Liver (tissue), 9 donors: ENCODE measurements around the gene COG7. TPM values are rescaled to one million over a fixed set of nuclear protein-coding genes. Genes with fewer than 3 reads are reported as not detected.

Experiments
- DNase-seq: peaks from one replicate; pipeline ENCODE4 v3.0.0-alpha.2; 2017; ENCODE audit warnings: low spot score
- H3K27ac ChIP-seq, 2 donors: one replicate each; pipeline ENCODE4 v1.7.0; 2013; ENCODE audit warnings: inconsistent platforms in 2 of 2, low read length in 2 of 2, control low read depth in 1 of 2, low read depth in 1 of 2, mild to moderate bottlenecking in 1 of 2
- H3K27me3 ChIP-seq, 4 donors: one replicate each; pipeline versions ENCODE4 v1.6.1 to v1.7.0; 2013; ENCODE audit warnings: low read length in 3 of 4, inconsistent platforms in 1 of 4, mild to moderate bottlenecking in 1 of 4, moderate library complexity in 1 of 4; ENCODE audit not compliant: control insufficient read depth in 4 of 4, insufficient read depth in 4 of 4
- H3K36me3 ChIP-seq, 4 donors: one replicate each; pipeline versions ENCODE4 v1.6.1 to v1.7.0; 2013; ENCODE audit warnings: low read length in 3 of 4, mild to moderate bottlenecking in 3 of 4, low read depth in 1 of 4, moderate library complexity in 1 of 4; ENCODE audit not compliant: control insufficient read depth in 4 of 4, insufficient read depth in 3 of 4
- H3K4me1 ChIP-seq, 4 donors: one replicate each; pipeline versions ENCODE4 v1.6.1 to v1.7.0; 2013; ENCODE audit warnings: low read length in 3 of 4, mild to moderate bottlenecking in 3 of 4, moderate library complexity in 1 of 4; ENCODE audit not compliant: control insufficient read depth in 4 of 4, insufficient read depth in 4 of 4
- H3K4me3 ChIP-seq, 3 donors: one replicate each; pipeline versions ENCODE4 v1.6.1 to v1.7.0; 2013; ENCODE audit warnings: low read length in 3 of 3, control low read depth in 1 of 3, low read depth in 1 of 3, mild to moderate bottlenecking in 1 of 3
- H3K9ac ChIP-seq, 2 donors: one replicate each; pipeline ENCODE4 v1.7.0; 2013; ENCODE audit warnings: low read length in 2 of 2, mild to moderate bottlenecking in 2 of 2, moderate library complexity in 2 of 2, control low read depth in 1 of 2, low read depth in 1 of 2
- H3K9me3 ChIP-seq, 4 donors: one replicate each; pipeline versions ENCODE4 v1.6.1 to v1.7.0; 2013; ENCODE audit warnings: low read length in 3 of 4; ENCODE audit not compliant: control insufficient read depth in 4 of 4
- EGR1 ChIP-seq, 2 donors: IDR thresholded peaks; 2 replicates each; pipeline ENCODE4 v1.6.1; 2016 to 2018; ENCODE audit warnings: antibody characterized with exemption in 2 of 2, low read depth in 2 of 2
- FOXA1 ChIP-seq: IDR thresholded peaks from 2 replicates; pipeline ENCODE4 v1.6.1; 2016; ENCODE audit warnings: antibody characterized with exemption
- FOXA2 ChIP-seq: IDR thresholded peaks from 2 replicates; pipeline ENCODE4 v1.6.1; 2016; ENCODE audit warnings: antibody characterized with exemption
- GABPA ChIP-seq, 2 donors: IDR thresholded peaks in 1 of 2; conservative IDR thresholded peaks in 1 of 2; 2 replicates each; pipeline ENCODE4 v1.6.1; 2016; ENCODE audit warnings: antibody characterized with exemption in 2 of 2, mild to moderate bottlenecking in 1 of 2, moderate library complexity in 1 of 2
- HNF4A ChIP-seq, 2 donors: conservative IDR thresholded peaks; 2 replicates each; pipeline ENCODE4 v1.6.1; 2016; ENCODE audit warnings: antibody characterized with exemption in 2 of 2, mild to moderate bottlenecking in 2 of 2
- HNF4G ChIP-seq: IDR thresholded peaks from 2 replicates; pipeline ENCODE4 v1.6.1; 2016; ENCODE audit warnings: antibody characterized with exemption
- JUND ChIP-seq, 2 donors: IDR thresholded peaks; 2 replicates each; pipeline ENCODE4 v1.6.1; 2016; ENCODE audit warnings: antibody characterized with exemption in 2 of 2
- NR2F2 ChIP-seq: IDR thresholded peaks from 2 replicates; pipeline ENCODE4 v1.6.1; 2016; ENCODE audit warnings: antibody characterized with exemption
- RAD21 ChIP-seq, 2 donors: IDR thresholded peaks; 2 replicates each; pipeline ENCODE4 v1.6.1; 2016; ENCODE audit warnings: antibody characterized with exemption in 2 of 2, mild to moderate bottlenecking in 2 of 2
- RXRA ChIP-seq, 2 donors: IDR thresholded peaks; 2 replicates each; pipeline ENCODE4 v1.6.1; 2017 to 2018; ENCODE audit warnings: antibody characterized with exemption in 2 of 2, mild to moderate bottlenecking in 1 of 2
- SP1 ChIP-seq: IDR thresholded peaks from 2 replicates; pipeline ENCODE4 v1.6.1; 2018; ENCODE audit warnings: antibody characterized with exemption, mild to moderate bottlenecking
- TAF1 ChIP-seq: conservative IDR thresholded peaks from 2 replicates; pipeline ENCODE4 v1.6.1; 2016; ENCODE audit warnings: antibody characterized with exemption, mild to moderate bottlenecking
- WGBS: extraction: QIAGEN DNeasy Blood & Tissue Kit; methylation state at CpG from one replicate; pipeline ENCODE4 v1.1.7; 2013; 5-methylcytosine and 5-hydroxymethylcytosine counted together
- polyA plus RNA-seq, 2 donors: library from polyadenylated mRNA; stranded (reverse) in 1 of 2; unstranded in 1 of 2; fragments of 200-250 nt in 1 of 2; fragments of >200 nt in 1 of 2; fragmentation: Nextera tagmentation in 1 of 2; extraction: Ambion mirVana in 1 of 2; gene quantifications; one replicate each; pipeline versions ENCODE4 v1.2.1 to v1.2.3, GENCODE V29; 2013 to 2015
- total RNA-seq, 2 donors: library from RNA; depleted of rRNA; stranded (reverse); fragments of >200 nt; gene quantifications; one replicate each; pipeline ENCODE4 v1.2.3, GENCODE V29; 2014
- TF ChIP-seq, protein P1 (sequence below): IDR thresholded peaks from 2 replicates; pipeline ENCODE4 v1.6.1; 2016; ENCODE audit warnings: antibody characterized with exemption, mild to moderate bottlenecking
- TF ChIP-seq, protein P2 (sequence below): IDR thresholded peaks from 2 replicates; pipeline ENCODE4 v1.6.1; 2016; ENCODE audit warnings: antibody characterized with exemption
- donor health status: healthy.
- donor health status: healthy.
- donor health status: healthy.
- donor health status: healthy.
- donor health status: healthy.

The COG7 gene
- total and polyA plus RNA-seq, 4 donors = 5.1 to 11.4 (median 6.6) TPM

DNA sequence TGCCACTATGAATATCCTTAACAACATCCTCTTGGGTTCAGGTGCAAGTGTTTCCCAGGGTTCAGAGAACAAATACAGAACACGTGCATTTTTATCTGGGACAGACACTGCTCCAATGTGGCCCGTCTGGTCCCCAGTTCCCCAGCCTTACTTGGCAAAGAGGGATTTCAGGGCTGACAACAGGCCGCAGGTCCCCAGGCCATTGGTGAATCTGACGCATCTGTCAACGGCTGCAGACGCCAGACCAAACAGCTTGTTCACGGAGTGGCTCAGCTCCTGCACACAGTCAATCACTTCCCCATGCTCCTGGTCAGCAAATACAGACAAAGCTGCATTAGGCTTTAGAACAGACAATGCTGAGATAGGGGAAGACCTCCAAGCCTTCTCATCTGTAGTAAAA lies 36.2 kb downstream of the COG7 start (continued):
- TF ChIP-seq TAF1 (no peak), FOXA1 (no peak), GABPA (IDR thresholded peaks at IDR 0.05 in 1 of 2, conservative IDR thresholded peaks at IDR 0.05 in 1 of 2) (no peak), NR2F2 (no peak)

DNA sequence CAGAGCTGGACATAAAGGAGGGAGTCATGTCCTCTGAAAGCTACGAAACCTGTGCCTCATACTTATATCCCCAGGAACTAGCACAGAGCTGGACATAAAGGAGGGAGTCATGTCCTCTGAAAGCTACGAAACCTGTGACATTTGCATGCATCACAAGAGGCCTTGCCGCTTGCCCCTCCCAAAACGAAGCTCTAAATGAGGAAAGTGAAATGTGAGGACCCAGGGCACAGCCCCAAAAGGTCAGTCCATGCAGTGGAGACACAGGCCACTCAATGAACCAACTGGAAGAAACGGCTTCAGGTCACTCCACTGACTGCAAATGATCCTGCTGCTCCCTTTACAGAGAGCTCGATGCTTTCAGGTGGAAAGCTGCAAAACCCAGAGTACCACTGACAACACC lies 38.3 kb downstream of the COG7 start:
- Histone ChIP-seq H3K27ac (no peak overlapping the region), H3K36me3 (peaks cover 9 to 50% (median 28%) of the 10 kb centered on the region in 4 donors), H3K4me3 (no peak overlapping the region), H3K4me1 (no peaks in the 10 kb centered on the region), H3K9me3 (no peaks in the 10 kb centered on the region), H3K27me3 (no peaks in the 10 kb centered on the region), H3K9ac (no peak overlapping the region)
- 88% methylated on average over 6 of the region's 6 CpGs for WGBS
- no peak for TF ChIP-seq JUND (IDR thresholded peaks at IDR 0.05)
- no peak for TF ChIP-seq FOXA2
- DNase-seq = no peak

DNA sequence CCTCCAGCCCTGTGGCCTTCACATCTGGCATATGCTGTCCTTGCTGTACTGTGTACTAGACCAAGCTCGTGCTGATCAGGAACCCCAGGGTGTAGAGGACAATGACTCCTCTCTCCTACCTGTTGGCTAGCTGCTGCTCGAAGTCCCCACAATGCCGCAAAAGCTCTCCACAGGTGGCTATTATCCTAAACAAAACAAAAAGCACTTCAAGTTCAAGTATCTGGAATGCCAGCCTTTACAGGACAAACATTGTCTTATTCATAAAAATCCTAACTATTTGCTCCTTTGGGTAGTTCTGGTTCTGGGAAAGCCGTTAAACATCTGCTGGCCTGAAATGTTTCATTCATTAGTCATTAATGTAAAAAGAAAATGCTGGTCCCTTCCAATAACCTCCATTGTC lies 42.8 kb downstream of the COG7 start:
- Histone ChIP-seq H3K9ac (no peak overlapping the region), H3K27me3 (no peaks in the 10 kb centered on the region), H3K4me3 (no peak overlapping the region), H3K27ac (no peak overlapping the region), H3K4me1 (no peaks in the 10 kb centered on the region), H3K9me3 (no peaks in the 10 kb centered on the region), H3K36me3 (peaks cover 15 to 66% (median 41%) of the 10 kb centered on the region in 4 donors)
- 93% methylated on average over 4 of the region's 4 CpGs for WGBS
- TF ChIP-seq TAF1 (no peak), GABPA (IDR thresholded peaks at IDR 0.05 in 1 of 2, conservative IDR thresholded peaks at IDR 0.05 in 1 of 2) (no peak), FOXA2 (no peak), JUND (IDR thresholded peaks at IDR 0.05) (no peak), SP1 (no peak), EGR1 (IDR thresholded peaks at IDR 0.05; ENCODE audit: low read depth in 2 of 2) (no peak), HNF4A (conservative IDR thresholded peaks at IDR 0.05) (no peak), HNF4G (no peak), RAD21 (IDR thresholded peaks at IDR 0.05) (no peak), RXRA (IDR thresholded peaks at IDR 0.05) (no peak)
- TF ChIP-seq, protein P1, sequence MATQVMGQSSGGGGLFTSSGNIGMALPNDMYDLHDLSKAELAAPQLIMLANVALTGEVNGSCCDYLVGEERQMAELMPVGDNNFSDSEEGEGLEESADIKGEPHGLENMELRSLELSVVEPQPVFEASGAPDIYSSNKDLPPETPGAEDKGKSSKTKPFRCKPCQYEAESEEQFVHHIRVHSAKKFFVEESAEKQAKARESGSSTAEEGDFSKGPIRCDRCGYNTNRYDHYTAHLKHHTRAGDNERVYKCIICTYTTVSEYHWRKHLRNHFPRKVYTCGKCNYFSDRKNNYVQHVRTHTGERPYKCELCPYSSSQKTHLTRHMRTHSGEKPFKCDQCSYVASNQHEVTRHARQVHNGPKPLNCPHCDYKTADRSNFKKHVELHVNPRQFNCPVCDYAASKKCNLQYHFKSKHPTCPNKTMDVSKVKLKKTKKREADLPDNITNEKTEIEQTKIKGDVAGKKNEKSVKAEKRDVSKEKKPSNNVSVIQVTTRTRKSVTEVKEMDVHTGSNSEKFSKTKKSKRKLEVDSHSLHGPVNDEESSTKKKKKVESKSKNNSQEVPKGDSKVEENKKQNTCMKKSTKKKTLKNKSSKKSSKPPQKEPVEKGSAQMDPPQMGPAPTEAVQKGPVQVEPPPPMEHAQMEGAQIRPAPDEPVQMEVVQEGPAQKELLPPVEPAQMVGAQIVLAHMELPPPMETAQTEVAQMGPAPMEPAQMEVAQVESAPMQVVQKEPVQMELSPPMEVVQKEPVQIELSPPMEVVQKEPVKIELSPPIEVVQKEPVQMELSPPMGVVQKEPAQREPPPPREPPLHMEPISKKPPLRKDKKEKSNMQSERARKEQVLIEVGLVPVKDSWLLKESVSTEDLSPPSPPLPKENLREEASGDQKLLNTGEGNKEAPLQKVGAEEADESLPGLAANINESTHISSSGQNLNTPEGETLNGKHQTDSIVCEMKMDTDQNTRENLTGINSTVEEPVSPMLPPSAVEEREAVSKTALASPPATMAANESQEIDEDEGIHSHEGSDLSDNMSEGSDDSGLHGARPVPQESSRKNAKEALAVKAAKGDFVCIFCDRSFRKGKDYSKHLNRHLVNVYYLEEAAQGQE = no peak
- TF ChIP-seq, protein P2, sequence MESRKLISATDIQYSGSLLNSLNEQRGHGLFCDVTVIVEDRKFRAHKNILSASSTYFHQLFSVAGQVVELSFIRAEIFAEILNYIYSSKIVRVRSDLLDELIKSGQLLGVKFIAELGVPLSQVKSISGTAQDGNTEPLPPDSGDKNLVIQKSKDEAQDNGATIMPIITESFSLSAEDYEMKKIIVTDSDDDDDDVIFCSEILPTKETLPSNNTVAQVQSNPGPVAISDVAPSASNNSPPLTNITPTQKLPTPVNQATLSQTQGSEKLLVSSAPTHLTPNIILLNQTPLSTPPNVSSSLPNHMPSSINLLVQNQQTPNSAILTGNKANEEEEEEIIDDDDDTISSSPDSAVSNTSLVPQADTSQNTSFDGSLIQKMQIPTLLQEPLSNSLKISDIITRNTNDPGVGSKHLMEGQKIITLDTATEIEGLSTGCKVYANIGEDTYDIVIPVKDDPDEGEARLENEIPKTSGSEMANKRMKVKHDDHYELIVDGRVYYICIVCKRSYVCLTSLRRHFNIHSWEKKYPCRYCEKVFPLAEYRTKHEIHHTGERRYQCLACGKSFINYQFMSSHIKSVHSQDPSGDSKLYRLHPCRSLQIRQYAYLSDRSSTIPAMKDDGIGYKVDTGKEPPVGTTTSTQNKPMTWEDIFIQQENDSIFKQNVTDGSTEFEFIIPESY = no peak
- DNase-seq = no peak
